HG03025 (cell line): ENCODE data around the gene NR1I3.
"Not testable (repeated sequence)": the region's sequence is repeated elsewhere in the genome, so short reads cannot be mapped to it uniquely, and the experiment has no call there.

Experiments
- ATAC-seq: cut with Tn5 transposase; IDR thresholded peaks from one replicate; pipeline ENCODE4 v1.9.1; 2021; ENCODE audit warnings: mild to moderate bottlenecking, moderate library complexity; ENCODE audit not compliant: unreplicated experiment, low FRiP score

NR1I3 gene, protein sequence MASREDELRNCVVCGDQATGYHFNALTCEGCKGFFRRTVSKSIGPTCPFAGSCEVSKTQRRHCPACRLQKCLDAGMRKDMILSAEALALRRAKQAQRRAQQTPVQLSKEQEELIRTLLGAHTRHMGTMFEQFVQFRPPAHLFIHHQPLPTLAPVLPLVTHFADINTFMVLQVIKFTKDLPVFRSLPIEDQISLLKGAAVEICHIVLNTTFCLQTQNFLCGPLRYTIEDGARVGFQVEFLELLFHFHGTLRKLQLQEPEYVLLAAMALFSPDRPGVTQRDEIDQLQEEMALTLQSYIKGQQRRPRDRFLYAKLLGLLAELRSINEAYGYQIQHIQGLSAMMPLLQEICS

DNA sequence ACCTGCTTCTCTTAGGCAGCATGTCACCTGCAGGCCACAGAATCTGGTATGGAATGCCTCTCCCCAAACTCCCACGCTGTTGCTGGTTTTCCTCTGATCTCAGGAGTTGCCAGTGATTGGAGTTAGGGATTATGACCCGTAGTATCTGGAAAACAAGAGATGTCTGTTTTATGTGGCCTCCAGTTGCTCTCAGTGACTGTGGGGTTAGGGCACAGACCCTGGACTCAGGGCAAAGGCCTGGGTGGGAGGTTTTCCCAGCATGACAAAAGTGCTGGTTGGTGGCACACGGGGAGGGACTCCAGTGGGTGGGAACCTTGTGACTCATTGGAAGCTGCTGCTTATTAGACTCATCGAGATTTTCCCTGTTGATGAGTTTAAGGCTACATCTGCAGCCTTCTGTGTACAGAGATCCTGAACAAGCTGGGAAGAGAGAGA, at the start of gene NR1I3:
NR1I3 (minus strand) TSS at position 165 of the 435 bp plus-strand sequence. CDS start 1,638 bp downstream, outside the sequence.
- ATAC-seq, result no peak

DNA sequence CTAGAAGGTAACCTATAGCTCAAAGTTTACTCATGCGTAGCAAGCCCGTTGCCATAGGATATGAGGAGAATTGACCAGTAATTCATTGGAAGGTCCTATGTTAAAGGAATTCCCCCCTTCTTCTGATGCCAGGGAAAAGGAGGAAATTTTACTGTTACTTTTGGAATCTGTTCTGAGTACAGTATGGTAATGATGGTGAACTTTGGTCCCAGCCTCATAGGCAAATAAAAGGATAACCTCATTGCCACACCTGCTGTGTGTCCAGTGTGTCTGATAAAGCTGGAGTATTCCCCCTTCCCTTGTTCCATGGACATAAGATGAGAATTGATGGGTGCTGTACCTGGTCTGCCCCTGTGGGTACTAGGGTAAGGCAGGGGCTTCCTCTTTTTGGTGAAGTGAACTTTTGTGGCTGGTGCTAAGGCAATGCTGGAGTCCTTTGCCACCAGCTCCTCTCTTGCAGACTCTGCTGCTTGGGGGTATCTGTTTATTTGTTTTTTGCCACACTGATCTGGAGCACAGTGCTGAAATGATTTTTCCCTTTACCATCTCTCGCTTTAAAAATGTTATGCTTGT, 49.6 kb upstream of the NR1I3 start:
- ATAC-seq, result no peak

DNA sequence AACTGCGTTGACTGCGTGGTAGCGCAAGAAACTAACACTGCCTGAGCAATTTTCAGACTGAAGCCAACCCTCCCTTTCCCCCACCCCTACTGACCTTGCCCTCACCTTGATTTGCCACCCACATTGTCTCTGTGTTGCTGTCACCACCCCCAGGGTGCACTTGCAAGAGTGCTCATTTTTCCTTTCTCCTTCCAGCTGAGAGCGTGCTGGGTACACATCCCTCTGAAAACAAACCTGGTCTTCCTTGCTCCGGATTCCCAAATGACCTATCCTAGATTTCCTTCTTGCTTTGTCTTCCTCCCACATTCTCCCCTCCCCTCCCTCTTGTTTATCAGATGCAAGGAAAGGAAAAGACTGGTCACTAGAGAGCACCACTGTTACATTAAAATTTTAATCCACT, 47.5 kb upstream of the NR1I3 start:
- no peak for ATAC-seq

DNA sequence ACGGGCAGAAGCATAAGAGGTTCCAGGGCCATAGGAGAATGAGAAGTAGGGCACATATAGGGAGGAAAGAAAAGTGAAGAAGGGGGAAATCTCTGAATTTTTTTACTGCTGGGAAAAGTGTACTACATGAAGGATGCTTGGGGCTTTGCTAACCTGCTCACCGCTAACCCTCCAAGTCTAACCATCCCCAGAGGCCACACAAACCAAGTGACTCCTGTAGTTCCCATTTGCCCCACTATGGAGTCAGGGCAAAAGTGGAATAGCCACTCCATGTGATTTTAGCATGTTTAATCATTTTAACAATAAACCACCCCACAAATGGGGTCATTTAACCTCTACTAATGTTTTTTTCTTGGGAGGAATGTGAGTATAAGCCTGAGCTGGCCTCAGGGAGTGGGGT, 47.1 kb upstream of the NR1I3 start:
- no peak for ATAC-seq

DNA sequence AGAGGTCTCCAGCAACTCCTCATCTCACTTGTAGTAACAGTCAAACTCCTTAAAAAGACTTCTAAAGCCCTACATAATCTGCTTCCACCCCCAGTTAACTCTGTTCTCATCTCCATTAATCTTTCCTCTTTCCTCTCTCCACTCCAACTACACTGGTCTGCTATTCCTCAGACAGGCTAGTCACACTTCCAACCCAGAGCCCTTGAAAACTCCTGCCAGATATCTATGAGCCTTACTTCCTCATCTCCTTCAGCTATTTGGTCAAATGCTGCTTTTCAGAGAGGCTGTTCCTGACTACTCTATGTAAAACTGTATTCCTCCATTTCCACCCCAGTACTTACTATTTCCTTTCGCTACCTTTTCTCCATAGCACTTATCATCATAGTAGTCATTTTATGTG, 45.0 kb upstream of the NR1I3 start:
- ATAC-seq, result no peak

DNA sequence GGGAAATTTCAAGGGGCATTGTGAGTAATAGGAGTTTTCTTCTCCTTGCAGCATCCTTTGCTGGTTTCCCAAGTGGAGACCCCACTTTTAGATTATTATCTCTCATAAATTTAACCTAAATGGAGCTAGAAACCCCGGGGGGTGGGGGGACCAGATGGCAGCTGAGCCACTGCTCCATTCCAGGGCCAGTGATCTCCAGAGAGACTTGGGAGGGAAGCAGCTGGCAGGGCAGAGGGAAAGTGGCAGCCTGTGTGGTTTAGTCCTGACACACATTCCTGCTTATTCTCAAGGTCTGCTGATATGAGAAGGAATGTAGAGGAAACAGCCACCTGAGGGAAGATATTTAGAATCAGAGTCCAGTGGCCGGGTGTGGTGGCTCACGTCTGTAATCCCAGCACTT, 36.9 kb upstream of the NR1I3 start:
- ATAC-seq, result no peak

DNA sequence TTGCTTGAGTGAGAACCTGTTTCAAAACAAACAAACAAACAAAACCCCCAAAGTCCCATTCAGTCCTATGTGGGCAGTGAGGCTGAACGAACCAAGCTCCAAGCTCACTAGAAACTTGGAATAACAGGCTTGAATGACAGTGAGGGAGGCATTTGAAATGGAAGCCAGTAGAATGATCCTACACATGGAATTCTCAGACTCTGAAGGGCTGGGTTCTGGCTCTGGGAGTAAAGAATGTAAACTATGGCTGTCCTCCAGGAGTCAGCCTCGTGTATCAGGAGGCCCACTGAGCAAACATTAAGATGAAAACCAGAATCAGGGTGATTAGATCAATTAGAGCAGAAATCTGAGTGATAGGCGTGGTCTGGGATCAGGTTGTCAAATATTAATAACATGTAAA, 35.4 kb upstream of the NR1I3 start:
- no peak for ATAC-seq

DNA sequence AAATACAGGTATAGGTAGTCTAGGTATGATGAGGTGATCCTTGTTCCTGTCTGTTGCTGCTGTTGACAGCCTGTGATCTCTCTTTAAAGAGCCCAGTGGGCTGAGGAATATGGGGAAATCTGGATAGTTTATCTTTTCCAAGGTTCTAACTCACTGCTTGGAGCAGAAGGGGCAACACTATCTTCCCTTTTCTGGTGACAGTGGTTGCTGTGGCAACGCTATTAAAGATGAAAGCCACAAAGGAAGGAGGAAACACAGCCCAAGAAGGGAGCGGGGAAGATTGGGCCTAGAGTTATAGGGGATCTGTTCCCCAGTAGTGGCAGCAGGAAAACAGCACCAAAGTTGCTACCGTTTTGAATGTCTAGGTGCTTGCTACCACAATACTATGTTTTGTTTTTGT, 29.3 kb upstream of the NR1I3 start:
- ATAC-seq, result no peak

DNA sequence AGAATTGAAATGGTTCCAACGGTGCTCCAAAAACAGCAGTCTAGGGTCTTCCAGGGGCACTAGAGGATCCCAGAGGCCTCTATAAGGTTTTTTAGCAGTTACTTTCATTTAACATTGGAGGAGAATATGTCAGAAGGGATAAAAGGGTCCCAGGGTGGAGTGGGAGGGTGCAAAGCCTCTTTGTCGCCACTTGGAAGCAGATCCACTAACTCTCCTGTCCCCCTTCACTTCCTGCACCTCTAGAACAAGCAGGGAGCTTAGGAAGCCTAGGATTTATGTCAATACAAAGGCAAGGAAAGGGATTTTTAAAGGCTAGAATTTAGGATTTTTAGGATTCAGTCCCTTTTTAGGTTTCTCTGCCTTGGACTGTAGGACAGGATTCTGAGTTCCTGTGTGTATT, 28.8 kb upstream of the NR1I3 start:
- ATAC-seq, result no peak

DNA sequence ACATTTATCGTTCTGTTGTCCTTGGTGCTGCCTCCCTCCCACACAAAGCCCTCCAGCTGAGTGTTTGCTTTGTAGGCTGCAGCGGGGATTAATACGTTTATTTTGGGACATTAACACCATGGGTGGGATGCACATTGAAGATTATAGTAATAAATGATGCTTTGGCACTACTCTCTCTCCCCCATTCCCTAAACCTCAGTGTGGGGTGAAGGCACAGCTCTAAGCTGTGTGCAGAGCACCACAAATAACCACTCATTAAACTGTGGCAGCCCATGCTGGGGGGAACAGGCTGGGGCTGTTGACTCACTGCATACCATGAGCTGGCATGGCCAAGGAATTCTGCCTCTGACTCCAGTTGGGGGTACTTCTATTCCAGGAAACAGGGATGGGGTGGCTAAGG, 28.2 kb upstream of the NR1I3 start:
- ATAC-seq, result no peak

DNA sequence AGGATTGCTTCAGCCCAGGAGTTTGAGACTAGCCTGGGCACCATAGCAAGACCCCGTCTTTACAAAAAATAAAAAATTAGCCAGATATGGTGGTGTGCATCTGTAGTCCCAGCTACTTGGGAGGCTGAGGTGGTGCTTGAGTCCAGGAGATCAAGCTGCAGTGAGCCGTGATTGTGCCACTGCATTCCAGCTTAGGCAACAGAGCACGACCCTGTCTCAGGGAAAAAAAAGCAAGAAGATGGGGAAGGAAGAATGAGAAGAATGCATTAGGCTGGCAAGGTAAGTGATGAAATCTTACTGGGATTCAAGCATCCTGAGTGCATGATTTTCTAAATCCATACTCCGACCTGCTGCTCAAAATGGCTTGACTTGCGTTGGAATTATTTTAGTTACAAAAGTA, 27.3 kb upstream of the NR1I3 start:
- no peak for ATAC-seq

DNA sequence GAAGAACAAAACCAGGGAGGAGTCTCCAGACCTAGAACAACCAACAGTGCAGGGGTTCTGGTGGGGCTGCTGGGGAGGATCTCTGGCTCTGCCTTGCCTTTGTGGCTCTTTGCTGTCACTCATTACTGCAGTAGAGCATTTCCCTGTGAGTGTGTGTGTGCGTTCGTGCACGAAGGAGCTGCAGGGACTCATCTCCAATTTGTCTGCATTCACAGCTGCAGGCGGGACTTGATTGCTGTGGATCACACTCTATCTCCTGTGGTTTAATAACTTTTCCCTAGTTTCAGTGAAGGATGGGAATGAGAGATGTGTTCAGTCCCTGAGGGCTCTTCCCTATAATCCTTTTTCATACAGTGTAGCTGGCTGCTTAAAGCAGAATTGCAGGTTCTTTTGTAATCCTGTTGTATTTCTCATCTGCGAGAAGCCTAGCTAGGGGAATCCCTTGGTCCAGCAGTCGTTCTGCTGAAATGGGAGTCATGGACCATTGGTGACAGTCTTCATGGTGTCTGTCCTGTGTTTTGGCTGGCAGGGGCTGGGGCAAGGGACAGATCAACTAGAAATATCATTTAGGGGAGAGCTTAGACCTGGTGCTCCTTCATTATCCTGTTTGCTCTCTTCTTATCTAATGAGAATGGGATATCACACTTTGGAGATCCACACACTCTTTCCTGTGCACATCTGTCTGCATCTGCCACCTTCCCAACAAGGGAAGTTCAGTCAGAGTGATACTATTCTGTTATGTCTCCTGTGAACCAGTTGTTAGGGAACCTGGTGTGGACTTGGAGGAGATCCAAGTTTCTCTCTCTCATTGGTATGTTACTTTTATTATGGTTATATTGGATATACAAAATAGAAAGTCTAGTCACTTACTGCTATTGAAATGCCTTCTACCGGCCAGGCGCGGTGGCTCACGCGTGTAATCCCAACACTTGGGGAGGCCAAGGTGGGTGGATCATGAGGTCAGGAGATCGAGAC, 23.5 kb upstream of the NR1I3 start:
- no peak for ATAC-seq

DNA sequence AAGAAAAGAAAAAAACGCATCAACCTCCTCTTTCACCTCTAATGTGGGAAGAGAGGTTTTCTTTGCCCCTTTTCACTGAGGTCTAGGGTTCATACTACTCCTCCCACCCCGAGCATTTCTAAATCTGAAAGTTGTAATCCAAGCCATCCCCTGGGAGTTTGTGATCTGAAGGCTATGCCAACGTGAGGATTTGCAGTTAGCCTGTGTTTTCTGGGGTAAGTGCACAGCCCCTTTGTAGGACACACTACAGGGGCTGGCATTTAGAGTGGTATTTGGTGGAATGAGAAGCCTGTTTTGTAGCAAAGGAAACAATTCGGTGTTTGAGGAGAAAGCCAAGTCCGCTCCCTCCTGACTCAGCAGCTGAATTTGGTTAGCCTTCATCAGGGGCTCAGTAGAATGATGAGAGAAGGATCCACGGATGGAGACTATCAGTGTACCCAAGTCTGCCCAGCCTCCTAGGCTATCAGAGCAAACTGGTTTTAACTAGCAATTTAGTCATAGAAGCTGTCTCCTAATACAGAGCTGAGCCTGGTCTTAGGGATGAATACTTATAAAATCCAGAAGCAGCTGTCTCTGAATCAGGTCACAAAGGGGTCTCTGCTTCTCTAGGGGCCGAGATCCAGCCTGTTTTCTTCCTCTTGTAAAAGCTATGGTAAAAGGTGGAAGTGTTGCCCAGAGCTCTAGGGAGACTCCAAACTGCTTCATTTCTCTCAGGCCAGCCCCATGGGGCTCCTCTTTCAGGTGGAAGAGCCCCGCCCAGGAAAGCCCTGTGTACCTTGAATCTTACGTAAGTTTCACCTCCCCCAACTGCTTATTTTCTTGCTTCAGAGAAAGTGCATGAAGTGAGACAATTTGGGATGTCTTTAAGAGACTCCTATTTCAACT, 22.6 kb upstream of the NR1I3 start:
- ATAC-seq, result no peak

DNA sequence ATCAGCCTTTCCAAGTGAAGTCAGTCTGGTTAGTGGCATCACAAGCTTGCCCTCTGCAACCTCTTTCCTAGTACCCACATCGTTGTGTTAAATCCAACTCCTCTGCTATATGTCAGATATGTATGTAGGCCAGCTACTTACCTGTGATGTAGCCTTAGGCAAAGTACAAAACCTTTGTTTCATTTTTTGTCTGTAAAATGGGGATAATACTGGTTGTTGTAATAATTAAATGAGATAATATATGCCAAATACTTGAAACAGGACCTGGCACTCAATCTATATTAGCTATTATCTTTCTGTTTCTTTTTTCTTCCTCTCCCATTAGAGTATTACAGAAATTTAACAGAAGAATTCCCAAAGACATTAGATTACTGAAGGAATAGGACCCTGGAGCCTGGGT, 21.8 kb upstream of the NR1I3 start:
- no peak for ATAC-seq

DNA sequence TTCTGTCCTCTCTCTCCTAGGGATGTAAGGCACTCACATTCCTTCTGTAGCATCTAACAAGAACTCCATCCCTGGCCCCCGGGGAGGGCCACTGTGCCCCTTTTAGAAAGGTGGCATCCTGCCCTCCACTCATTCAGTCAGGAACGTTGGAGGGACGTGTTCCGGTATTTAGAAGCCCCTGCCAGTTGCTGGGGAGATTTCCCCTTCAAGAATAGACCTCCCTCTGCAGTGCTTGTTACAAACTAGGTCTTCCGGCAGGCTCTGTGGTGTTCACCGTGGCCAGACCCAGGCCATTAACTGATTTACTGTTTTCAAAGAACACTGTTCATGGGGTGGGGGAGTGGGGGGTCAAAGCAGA, 21.3 kb upstream of the NR1I3 start:
- ATAC-seq, result no peak

DNA sequence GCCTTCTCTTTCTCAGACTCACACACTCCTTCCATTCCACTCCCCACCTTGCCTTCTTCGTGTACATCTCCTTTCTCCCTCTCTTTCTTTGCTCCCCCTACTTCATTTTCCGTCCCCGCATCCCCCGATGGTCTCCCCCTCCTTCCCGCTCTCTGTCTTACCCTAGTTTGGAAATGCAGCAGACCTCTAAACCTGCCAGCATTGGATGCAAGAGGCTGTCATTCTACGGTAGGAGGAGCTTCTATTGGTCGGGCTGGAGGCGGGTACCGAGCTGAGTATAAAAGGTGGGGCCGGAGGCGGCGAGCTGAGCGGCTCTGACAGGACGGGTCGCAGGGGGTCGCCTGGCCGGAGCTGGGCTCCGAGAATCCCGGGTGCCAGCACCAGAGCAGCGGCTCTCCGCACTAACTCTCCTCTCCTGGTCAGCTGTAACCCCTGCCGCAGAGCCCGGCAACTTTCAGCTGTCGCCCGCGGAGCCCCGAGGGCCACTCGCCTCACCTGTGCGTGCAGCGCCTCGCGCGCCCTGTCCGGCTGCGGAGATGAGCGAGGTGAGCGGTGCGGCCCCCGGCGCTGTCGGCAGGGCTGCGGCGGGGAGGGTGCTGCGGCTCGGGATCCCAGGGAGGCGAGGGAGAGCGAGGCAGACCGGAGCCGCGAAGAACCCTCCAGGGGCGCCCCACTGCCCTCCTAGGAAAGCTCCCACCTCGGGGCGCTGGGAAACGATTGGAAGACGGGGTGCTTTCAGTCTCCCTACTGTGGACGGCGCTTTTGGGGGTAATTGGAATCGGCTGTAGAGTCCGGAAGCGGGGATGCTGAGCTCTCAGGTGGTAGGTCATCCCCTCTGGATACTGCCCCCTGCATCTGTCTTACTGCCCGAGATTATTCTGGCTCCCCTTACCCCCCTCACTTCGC, 20.7 kb upstream of the NR1I3 start, which contains the start of gene PCP4L1:
PCP4L1 (plus strand) TSS at position 307 of the 906 bp plus-strand sequence; CDS start at position 537, 230 bp downstream.
- no peak for ATAC-seq

DNA sequence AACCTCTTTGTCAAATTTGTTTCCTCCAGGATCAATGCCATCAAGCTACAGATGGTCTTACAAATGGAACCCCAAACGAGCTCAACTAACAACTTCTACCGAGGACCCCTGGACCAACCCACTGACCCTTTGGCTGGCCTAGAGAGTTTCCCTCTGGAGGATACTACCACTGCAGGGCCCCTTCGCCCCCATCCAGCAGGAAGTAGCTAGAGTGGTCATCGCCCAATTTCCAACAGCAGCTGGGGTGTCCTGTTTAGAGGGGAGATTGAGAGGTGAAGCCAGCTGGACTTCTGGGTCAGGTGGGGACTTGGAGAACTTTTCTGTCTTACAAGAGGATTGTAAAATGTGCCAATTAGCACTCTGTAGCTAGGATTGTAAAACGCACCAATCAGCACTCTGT, 19.1 kb upstream of the NR1I3 start:
- not testable (repeated sequence) for ATAC-seq

DNA sequence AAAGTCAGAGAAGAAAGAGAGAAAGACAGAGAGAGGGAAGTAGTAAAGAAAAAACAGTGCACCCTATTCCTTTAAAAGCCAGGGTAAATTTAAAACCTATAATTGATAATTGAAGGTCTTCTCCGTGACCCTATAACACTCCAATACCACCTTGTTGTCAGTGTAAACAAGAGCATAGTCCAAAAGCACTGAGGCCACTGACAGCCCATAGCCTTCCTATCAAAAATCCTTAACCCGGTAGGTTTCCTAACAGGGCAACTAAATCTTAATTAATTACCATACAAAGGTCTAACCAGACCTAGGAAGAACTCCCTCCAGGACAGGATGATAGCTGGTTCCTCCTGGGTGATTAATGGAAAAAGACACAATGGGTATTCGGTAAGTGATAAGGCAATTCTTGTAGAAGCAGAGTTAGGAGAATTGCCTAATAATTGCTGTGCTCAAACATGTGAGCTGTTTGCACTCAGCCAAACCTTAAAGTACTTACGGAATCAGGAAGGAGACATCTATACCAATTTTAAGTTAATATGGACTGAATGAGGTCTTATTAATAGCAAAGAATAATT, 18.0 kb upstream of the NR1I3 start:
- not testable (repeated sequence) for ATAC-seq

DNA sequence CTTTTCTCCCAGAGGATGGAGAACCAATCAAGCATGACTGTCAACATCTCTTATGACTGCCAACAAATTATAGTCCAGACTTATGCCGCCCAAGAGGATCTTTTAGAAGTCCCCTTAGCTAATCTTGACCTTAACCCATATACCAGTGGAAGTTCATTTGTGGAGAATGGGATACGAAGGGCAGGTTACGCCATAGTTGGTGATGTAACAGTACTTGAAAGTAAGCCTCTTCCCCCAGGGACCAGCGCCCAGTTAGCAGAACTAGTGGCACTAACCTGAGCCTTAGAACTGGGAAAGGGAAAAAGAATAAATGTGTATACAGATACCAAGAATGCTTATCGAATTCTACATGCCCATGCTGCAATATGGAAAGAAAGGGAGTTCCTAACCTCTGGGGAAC, 17.3 kb upstream of the NR1I3 start:
- ATAC-seq, result not testable (repeated sequence)
